ENCODE data around the gene DNM2. TPM values are rescaled to one million over a fixed set of nuclear protein-coding genes. Genes with fewer than 3 reads are reported as not detected.

DNM2 gene
- total and polyA plus RNA-seq, 9 of the 15 experiments (the other 6 are each of a cell fraction or from before 2014, with no cell fraction given): 2.2 to 161 (median 72.6) TPM

DNA sequence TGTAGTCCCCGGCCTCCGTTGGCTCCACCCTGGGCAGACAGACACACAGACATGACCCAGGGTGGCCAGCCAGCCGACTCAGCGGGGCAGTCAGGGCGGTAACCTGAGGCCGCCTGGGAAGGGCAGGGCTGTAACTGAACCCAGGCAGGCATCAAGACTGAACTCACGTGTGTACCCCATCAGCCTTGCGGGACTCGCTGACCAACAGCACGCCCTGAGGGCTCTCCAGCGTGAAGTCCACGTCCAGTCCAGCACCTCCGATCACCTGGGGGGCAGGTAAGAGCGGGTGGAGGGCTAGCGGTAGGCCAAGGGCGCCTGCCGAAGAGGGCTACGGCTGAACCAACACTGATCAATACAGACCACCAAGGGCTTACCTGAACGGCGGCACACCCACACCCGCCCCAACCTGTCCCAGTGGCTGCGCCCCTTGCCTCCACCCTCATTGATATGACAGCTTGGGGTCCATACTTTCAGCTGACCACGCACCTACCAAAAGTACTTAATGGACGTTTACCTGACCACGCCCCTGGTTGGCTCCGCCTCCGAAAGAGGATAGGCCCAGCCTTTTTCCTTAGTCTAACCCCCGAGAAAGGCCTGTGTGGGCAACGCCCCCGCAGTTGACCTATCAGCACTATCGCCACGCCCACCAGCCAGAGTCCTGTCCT lies 117.3 kb downstream of the DNM2 start (continued):
- TF ChIP-seq, protein P1, sequence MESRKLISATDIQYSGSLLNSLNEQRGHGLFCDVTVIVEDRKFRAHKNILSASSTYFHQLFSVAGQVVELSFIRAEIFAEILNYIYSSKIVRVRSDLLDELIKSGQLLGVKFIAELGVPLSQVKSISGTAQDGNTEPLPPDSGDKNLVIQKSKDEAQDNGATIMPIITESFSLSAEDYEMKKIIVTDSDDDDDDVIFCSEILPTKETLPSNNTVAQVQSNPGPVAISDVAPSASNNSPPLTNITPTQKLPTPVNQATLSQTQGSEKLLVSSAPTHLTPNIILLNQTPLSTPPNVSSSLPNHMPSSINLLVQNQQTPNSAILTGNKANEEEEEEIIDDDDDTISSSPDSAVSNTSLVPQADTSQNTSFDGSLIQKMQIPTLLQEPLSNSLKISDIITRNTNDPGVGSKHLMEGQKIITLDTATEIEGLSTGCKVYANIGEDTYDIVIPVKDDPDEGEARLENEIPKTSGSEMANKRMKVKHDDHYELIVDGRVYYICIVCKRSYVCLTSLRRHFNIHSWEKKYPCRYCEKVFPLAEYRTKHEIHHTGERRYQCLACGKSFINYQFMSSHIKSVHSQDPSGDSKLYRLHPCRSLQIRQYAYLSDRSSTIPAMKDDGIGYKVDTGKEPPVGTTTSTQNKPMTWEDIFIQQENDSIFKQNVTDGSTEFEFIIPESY (CRISPR knock-in tag; IDR thresholded peaks at IDR 0.05): 0 out of 2 replicates have a peak, but pooled peaks have one; percentile 7
- no peak for TF ChIP-seq ZBTB1 (CRISPR knock-in tag; IDR thresholded peaks at IDR 0.05; ENCODE audit: borderline replicate concordance, low read depth)
- peak in 2 of 3 experiments; percentile 10 for TF ChIP-seq YY1 (IDR thresholded peaks at IDR 0.05; ENCODE audit: borderline replicate concordance in 1 of 3, control insufficient read depth in 1 of 3, extremely low read depth in 1 of 3, insufficient read depth in 3 of 3, insufficient read length in 1 of 3, insufficient replicate concordance in 2 of 3, low read depth in 1 of 3, low read length in 2 of 3)
- TF ChIP-seq RB1 (IDR thresholded peaks at IDR 0.05; ENCODE audit: low read depth): no peak
- TF ChIP-seq POLR2H (tag; IDR thresholded peaks at IDR 0.05; ENCODE audit: low read depth): no peak
- TF ChIP-seq, protein P2, sequence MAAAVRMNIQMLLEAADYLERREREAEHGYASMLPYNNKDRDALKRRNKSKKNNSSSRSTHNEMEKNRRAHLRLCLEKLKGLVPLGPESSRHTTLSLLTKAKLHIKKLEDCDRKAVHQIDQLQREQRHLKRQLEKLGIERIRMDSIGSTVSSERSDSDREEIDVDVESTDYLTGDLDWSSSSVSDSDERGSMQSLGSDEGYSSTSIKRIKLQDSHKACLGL (CRISPR knock-in tag; IDR thresholded peaks at IDR 0.05; ENCODE audit: borderline replicate concordance, poor library complexity, severe bottlenecking): no peak
- TF ChIP-seq ZNF57 (CRISPR knock-in tag; IDR thresholded peaks at IDR 0.05): peak; percentile 63; the same call in 1 of the 2 replicates
- peak; percentile 35 for TF ChIP-seq SP2 (IDR thresholded peaks at IDR 0.05; ENCODE audit: extremely low read depth, low read depth, low read length, poor library complexity, severe bottlenecking)
- no peak for TF ChIP-seq KDM1A (IDR thresholded peaks at IDR 0.05)
- no peak for TF ChIP-seq MIER1 (IDR thresholded peaks at IDR 0.05; ENCODE audit: low read depth)
- TF ChIP-seq SREBF1 (IDR thresholded peaks at IDR 0.05; ENCODE audit: borderline replicate concordance, low read depth, low read length): no peak
- no peak for TF ChIP-seq SREBF2 (CRISPR knock-in tag; IDR thresholded peaks at IDR 0.05)
- TF ChIP-seq ZNF124 (CRISPR knock-in tag; IDR thresholded peaks at IDR 0.05): no peak
- TF ChIP-seq, protein P3, sequence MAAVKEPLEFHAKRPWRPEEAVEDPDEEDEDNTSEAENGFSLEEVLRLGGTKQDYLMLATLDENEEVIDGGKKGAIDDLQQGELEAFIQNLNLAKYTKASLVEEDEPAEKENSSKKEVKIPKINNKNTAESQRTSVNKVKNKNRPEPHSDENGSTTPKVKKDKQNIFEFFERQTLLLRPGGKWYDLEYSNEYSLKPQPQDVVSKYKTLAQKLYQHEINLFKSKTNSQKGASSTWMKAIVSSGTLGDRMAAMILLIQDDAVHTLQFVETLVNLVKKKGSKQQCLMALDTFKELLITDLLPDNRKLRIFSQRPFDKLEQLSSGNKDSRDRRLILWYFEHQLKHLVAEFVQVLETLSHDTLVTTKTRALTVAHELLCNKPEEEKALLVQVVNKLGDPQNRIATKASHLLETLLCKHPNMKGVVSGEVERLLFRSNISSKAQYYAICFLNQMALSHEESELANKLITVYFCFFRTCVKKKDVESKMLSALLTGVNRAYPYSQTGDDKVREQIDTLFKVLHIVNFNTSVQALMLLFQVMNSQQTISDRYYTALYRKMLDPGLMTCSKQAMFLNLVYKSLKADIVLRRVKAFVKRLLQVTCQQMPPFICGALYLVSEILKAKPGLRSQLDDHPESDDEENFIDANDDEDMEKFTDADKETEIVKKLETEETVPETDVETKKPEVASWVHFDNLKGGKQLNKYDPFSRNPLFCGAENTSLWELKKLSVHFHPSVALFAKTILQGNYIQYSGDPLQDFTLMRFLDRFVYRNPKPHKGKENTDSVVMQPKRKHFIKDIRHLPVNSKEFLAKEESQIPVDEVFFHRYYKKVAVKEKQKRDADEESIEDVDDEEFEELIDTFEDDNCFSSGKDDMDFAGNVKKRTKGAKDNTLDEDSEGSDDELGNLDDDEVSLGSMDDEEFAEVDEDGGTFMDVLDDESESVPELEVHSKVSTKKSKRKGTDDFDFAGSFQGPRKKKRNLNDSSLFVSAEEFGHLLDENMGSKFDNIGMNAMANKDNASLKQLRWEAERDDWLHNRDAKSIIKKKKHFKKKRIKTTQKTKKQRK (IDR thresholded peaks at IDR 0.05; ENCODE audit: borderline replicate concordance, low read depth, low read length): no peak
- TF ChIP-seq FOXK1 (CRISPR knock-in tag; IDR thresholded peaks at IDR 0.05; ENCODE audit: borderline replicate concordance): no peak; the same call in 1 of the 2 replicates
- no peak for TF ChIP-seq RFX7 (CRISPR knock-in tag; IDR thresholded peaks at IDR 0.05)
- no peak for TF ChIP-seq SNIP1 (IDR thresholded peaks at IDR 0.05; ENCODE audit: low read depth)
- TF ChIP-seq CREBBP (IDR thresholded peaks at IDR 0.05; ENCODE audit: low read depth, low read length): no peak
